ENCODE results near the gene UBALD2.
"Not testable (repeated sequence)": the region's sequence is repeated elsewhere in the genome, so short reads cannot be mapped to it uniquely, and the experiment has no call there.

Gene UBALD2

GRCh38 chr17:76241204-76241538, 24.0 kb upstream of the UBALD2 start:
- TF ChIP-seq, protein P1, sequence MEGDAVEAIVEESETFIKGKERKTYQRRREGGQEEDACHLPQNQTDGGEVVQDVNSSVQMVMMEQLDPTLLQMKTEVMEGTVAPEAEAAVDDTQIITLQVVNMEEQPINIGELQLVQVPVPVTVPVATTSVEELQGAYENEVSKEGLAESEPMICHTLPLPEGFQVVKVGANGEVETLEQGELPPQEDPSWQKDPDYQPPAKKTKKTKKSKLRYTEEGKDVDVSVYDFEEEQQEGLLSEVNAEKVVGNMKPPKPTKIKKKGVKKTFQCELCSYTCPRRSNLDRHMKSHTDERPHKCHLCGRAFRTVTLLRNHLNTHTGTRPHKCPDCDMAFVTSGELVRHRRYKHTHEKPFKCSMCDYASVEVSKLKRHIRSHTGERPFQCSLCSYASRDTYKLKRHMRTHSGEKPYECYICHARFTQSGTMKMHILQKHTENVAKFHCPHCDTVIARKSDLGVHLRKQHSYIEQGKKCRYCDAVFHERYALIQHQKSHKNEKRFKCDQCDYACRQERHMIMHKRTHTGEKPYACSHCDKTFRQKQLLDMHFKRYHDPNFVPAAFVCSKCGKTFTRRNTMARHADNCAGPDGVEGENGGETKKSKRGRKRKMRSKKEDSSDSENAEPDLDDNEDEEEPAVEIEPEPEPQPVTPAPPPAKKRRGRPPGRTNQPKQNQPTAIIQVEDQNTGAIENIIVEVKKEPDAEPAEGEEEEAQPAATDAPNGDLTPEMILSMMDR (IDR thresholded peaks at IDR 0.05): no peak
- Histone ChIP-seq H3K36me3 (ENCODE audit: control insufficient read depth, insufficient read depth, low read length) (no peaks in the 10 kb centered on the region), H3K27ac (peak overlapping the region; percentile 66)

DNA sequence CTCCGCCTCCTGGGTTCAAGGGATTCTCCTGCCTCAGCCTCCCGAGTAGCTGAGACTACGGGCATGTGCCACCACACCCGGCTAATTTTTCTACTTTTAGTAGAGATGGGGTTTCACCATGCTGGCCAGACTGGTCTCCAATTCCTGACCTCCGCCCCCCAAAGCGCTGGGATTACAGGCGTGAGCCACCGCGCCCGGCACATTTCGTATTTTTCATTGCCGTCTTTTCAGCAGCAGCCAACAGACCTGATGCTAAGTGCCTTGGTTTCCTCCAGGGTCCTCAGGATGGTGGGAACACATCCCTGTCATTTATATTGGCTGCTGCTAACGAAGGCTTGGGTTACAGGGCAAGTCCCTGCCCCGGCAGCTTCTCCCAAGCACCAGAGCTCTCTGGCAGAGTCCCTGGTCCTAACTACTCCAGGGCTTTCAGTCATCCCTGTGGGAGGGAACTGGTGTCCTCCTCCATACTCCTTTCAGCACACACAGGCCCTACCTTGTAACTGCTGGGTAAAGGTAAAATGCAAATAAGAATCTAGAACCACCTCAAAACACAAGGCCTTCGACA, 23.4 kb upstream of the UBALD2 start:
- Histone ChIP-seq H3K9ac (no peak overlapping the region), H3K4me1 (peaks cover 14% of the 10 kb centered on the region), H3K9me3 (ENCODE audit: control insufficient read depth, low read length) (no peaks in the 10 kb centered on the region), H3K4me3 (ENCODE audit: low read depth, low read length) (peak overlapping the region; percentile 79), H3K79me2 (peaks cover 3% of the 10 kb centered on the region), H3K36me3 (ENCODE audit: control insufficient read depth, insufficient read depth, low read length) (no peaks in the 10 kb centered on the region), H3K4me2 (ENCODE audit: low read length) (peak overlapping the region; percentile 79), H3K27me3 (ENCODE audit: control insufficient read depth, insufficient read depth, low read length) (no peaks in the 10 kb centered on the region), H2AFZ (peak overlapping the region; percentile 96), H3K27ac (peak overlapping the region; percentile 66)
- TF ChIP-seq, protein P1 (IDR thresholded peaks at IDR 0.05): no peak

More at GRCh38 chr17:76241204-76241538, 24.0 kb upstream of the UBALD2 start:
- Histone ChIP-seq H3K9ac (no peak overlapping the region), H2AFZ (peak overlapping the region; percentile 96), H3K4me3 (ENCODE audit: low read depth, low read length) (peak overlapping the region; percentile 79), H3K27me3 (ENCODE audit: control insufficient read depth, insufficient read depth, low read length) (no peaks in the 10 kb centered on the region), H3K9me3 (ENCODE audit: control insufficient read depth, low read length) (no peaks in the 10 kb centered on the region), H3K79me2 (peaks cover 3% of the 10 kb centered on the region), H3K4me2 (ENCODE audit: low read length) (peak overlapping the region; percentile 79), H3K4me1 (peaks cover 10% of the 10 kb centered on the region)

DNA sequence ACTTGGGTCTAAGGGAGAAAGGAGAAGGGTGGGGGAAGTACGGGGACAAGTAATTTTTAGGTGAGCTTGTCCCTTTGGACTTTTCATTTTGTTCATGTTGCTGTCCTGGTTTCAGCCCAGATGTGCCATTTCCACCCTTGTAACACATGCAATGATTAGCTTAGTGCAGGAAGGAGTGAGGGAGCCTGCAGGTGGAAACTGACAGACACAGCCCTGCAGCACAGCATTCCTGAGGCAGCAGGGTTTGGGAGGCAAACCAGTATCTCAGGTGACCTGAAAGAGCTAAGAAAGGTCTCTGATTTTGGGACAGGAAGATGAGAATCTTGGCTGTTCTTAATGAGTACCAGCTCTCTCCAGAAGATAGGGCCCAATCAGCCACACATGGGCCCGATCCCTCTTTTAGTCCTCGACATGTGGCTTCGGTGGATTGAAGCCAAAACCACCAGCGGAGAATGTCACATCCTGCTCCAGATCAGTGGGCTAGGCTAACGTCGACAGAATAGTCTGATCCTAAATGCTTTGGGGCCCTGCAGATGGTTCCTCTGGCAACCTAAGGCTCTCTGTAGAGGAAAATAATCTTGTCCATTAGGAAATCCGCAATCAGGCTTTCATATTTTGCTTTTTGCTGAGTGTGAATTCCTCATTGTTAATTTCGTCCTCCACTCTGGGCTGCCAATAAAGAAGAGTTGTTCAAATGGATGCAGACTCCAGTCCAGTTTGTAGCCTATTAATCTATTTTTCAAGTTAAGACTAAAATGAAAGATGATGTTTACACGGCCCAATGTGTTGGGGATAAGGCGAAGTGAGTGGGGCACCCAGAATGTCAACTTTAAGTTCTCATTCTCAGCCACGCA, 21.1 kb upstream of the UBALD2 start:
- Histone ChIP-seq H3K4me3 (ENCODE audit: low read depth, low read length) (no peak overlapping the region), H3K9ac (no peak overlapping the region), H2AFZ (no peak overlapping the region), H3K4me1 (peaks cover 26% of the 10 kb centered on the region), H3K36me3 (ENCODE audit: control insufficient read depth, insufficient read depth, low read length) (no peaks in the 10 kb centered on the region), H3K27ac (no peak overlapping the region), H3K27me3 (ENCODE audit: control insufficient read depth, insufficient read depth, low read length) (no peaks in the 10 kb centered on the region), H3K4me2 (ENCODE audit: low read length) (no peak overlapping the region), H3K9me3 (ENCODE audit: control insufficient read depth, low read length) (no peaks in the 10 kb centered on the region), H3K79me2 (peaks cover 3% of the 10 kb centered on the region)
- TF ChIP-seq, protein P1 (IDR thresholded peaks at IDR 0.05): no peak

- not testable (repeated sequence) for H2AFZ ChIP-seq; H3K4me2 ChIP-seq (ENCODE audit: low read length); H3K9me3 ChIP-seq (ENCODE audit: control insufficient read depth, low read length); H3K79me2 ChIP-seq; H3K36me3 ChIP-seq (ENCODE audit: control insufficient read depth, insufficient read depth, low read length); H3K4me3 ChIP-seq (ENCODE audit: low read depth, low read length); H3K27ac ChIP-seq; H3K9ac ChIP-seq; H3K27me3 ChIP-seq (ENCODE audit: control insufficient read depth, insufficient read depth, low read length)
- peaks cover 26% of the 10 kb centered on the region for H3K4me1 ChIP-seq
Measured at GRCh38 chr17:76244721-76245120, 20.4 kb upstream of the UBALD2 start.

GRCh38 chr17:76246080-76247066, 18.8 kb upstream of the UBALD2 start:
- peaks cover 25% of the 10 kb centered on the region for H3K4me1 ChIP-seq
- no peak overlapping the region for H3K4me3 ChIP-seq (ENCODE audit: low read depth, low read length)
- H3K36me3 ChIP-seq (ENCODE audit: control insufficient read depth, insufficient read depth, low read length): no peaks in the 10 kb centered on the region
- H3K27me3 ChIP-seq (ENCODE audit: control insufficient read depth, insufficient read depth, low read length): no peaks in the 10 kb centered on the region
- no peak overlapping the region for H3K27ac ChIP-seq
- no peak overlapping the region for H3K9ac ChIP-seq
- no peak overlapping the region for H3K4me2 ChIP-seq (ENCODE audit: low read length)
- TF ChIP-seq, protein P1 (IDR thresholded peaks at IDR 0.05): no peak
- H3K79me2 ChIP-seq: peaks cover 3% of the 10 kb centered on the region
- peak overlapping the region; percentile 2 for H2AFZ ChIP-seq
- no peaks in the 10 kb centered on the region for H3K9me3 ChIP-seq (ENCODE audit: control insufficient read depth, low read length)
